GM12872 (cell line): Measurements from ENCODE around the gene FBXW2.

Experiments used
- TF ChIP-seq, protein P1 (sequence below): IDR thresholded peaks from 3 replicates; pipeline ENCODE4 v1.5.1; 2011; ENCODE audit warnings: low read depth, mild to moderate bottlenecking, low read length, moderate library complexity; ENCODE audit not compliant: insufficient read depth

Gene FBXW2

DNA sequence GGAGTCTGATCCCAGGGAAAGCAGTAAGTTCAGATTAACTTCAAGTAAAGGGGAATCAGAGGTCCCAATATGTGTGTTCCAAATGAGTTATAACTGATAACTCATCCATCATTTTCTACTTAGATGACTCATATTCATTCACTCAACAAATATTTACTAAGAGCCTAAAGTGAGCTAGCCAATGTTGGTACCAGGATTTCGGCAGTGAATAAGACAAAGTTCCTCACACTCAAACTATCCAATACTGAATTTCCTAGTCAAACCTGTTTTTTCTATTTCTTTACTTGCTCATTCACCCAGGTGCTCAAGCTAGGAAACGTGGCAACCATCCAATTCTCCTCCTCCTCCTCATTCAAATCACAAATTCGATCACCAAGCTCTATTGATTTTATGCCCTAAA lies 25.8 kb downstream of the FBXW2 start:
- TF ChIP-seq, protein P1, sequence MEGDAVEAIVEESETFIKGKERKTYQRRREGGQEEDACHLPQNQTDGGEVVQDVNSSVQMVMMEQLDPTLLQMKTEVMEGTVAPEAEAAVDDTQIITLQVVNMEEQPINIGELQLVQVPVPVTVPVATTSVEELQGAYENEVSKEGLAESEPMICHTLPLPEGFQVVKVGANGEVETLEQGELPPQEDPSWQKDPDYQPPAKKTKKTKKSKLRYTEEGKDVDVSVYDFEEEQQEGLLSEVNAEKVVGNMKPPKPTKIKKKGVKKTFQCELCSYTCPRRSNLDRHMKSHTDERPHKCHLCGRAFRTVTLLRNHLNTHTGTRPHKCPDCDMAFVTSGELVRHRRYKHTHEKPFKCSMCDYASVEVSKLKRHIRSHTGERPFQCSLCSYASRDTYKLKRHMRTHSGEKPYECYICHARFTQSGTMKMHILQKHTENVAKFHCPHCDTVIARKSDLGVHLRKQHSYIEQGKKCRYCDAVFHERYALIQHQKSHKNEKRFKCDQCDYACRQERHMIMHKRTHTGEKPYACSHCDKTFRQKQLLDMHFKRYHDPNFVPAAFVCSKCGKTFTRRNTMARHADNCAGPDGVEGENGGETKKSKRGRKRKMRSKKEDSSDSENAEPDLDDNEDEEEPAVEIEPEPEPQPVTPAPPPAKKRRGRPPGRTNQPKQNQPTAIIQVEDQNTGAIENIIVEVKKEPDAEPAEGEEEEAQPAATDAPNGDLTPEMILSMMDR = no peak

DNA sequence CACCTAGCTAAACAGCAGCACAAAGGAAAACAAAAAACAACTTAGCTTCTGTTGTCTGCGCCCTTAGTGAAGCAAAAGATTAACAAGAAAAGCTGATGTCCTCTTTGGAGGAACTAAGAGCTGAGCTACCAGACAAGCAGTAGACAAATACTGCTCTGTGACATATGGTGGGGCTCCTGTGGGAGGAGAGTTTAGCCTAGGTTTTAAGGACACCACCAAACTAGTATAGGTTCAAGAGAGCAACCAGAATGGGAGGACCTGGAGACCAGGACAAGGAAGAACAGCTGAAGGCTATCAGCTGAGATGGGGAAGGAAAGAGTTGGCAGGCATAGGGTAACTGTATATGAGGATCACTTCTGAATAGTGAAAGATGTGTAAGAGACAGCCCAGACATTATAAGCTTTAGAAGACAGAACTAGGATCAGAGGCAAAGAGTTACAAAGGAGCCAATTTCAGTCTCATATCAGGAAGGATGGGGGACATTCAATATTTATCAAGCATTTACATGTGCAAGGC lies 27.2 kb downstream of the FBXW2 start:
- TF ChIP-seq, protein P1 = no peak

DNA sequence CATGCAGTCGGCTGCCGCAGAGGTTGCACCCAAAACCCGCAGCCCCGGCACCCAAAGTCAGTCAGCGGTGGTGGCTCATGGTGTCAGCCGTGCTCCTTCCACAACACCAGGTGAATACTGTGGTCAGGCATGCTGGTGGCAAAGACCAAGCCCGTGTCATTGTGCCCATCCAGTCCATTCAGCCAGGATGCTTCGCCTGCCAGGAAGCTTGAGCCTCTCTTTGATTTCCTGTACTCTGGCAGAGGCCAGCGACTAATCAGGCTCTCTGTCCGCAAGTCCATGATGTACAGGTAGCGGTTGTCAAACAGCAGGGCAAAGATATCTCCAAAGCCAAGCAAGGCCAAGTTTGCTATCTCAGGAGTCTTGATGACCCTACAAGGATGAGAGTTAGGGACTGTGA lies 28.7 kb downstream of the FBXW2 start:
- TF ChIP-seq, protein P1 = no peak

DNA sequence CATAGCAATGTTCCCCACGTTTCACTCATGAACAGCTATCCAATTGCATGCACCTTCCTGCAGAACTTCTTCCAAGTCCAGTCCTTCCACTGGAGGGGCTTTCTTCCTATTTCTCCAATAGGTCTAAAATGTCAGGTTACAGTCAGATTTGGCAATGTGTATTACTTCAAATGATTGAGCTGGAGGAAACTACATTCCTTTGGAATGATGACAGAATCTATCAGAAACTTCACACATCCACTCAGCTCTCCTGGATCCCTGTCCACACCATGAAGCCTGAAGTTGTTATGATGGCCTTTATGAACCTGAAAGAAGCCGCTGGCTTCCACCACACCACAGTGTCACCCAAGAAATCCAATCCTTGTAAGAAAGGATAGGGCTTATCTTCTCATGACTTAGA lies 32.2 kb downstream of the FBXW2 start:
- TF ChIP-seq, protein P1 = no peak

DNA sequence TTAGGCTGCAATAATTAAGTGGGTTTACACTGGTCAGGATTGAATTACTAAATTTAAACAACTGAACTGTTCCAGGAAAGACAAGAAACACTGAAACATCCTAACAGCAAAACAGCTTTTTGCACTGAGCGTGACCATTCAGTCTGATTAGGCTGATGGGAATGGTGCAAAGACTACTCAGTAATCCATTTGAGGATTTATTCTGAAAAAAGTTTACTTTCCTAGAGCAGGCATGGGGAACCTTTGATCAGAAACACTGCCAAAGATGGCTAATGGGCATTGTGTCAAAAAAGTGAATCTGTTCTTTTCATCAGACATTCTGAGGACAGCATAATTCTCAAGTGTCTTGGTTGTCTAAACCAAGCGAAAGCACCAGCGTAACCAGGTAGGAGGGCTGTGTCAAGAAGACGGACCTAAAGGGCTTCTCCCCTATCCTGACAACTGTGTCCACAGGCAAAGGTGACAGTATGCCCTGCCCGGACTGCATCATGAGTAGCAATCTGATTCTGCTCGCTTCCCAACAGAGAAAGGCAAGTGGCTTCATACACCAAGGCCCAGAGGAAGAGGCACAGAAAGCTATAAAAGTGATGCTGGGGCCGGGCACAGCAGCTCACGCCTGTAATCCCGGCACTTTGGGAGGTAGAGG lies 33.3 kb downstream of the FBXW2 start:
- TF ChIP-seq, protein P1 = no peak

DNA sequence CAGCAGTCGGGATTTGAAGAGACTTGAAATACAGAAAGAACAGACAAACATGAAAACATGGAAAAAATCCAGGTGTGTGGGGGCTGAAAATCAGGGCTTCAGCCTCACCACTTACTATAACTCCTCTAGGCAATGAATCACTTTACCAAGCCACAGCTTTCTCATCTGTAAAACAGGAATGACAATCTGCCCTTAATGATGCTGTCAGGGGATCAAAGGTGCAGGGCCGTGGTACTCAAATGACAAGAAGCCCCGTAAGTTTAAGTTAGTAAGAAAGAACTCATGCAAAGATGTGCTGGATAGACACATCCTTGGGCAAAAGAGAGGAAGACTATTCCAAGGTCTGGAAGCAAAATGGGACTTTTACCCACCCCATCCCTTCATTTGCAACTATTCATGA lies 34.7 kb downstream of the FBXW2 start:
- TF ChIP-seq, protein P1 = no peak

DNA sequence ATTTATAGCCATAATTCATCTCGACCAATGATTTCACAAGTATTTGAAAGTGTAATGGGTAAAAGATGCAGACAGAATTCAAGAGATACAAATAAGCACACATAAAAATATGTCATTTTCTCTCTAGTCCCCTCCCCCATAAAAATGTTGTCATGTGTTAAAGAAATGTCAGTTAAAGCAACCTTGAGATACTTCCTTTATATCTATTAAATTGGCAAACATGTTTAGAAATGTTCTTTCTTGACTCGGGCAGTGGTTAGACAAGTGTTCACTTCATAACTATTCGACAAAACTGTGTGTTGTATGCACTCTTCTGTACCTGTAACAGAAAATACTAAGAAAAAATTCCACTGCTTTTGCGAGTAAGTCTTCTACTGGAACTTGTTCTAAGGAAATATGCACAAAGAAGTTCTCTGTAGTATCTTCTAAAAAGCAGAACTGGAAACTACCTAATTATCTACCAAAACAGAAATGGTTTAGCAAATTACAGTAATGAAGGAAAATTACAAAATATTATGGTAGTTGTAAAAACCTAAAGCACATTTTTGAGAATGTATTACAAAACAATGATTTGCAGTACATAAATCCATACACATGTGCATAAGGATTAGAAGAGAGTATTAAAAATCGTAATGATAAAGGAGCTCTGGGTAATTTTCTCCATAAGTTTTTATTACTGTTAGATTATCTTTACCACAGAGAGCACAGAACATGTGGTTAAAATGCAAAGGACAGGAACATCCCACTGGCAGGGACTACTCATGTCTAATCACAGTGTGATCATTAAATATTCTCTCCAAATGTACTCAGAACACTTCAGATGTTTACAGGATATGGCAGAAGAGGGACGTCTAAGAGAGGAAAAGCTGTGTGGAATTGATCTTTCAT lies 35.9 kb downstream of the FBXW2 start:
- TF ChIP-seq, protein P1 = no peak
